Tibial nerve (tissue), 4 donors: Measurements from ENCODE around the gene MAP4.

ENCODE experiments used
- EP300 ChIP-seq, 2 donors: sonication (generic); formaldehyde crosslinking; IDR thresholded peaks; one replicate each; pipeline ENCODE4 v1.6.1; 2017; ENCODE audit warnings: antibody characterized with exemption in 2 of 2, mild to moderate bottlenecking in 1 of 2
- POLR2A ChIP-seq, 2 donors: fragments of 450-650 bp; IDR thresholded peaks; one replicate each; pipeline ENCODE4 v1.6.1; 2017; ENCODE audit warnings: antibody characterized with exemption in 2 of 2, mild to moderate bottlenecking in 2 of 2, moderate library complexity in 2 of 2
- TF ChIP-seq, protein P1 (sequence below), 5 experiments: fragments of 200-600 bp in 3 of 5; fragments of 450-650 bp in 2 of 5; sonication (generic) in 3 of 5; IDR thresholded peaks; one replicate each; pipeline ENCODE4 v1.5.1; 2016 to 2019; ENCODE audit warnings: antibody characterized with exemption in 5 of 5, mild to moderate bottlenecking in 3 of 5, moderate library complexity in 2 of 5

DNA sequence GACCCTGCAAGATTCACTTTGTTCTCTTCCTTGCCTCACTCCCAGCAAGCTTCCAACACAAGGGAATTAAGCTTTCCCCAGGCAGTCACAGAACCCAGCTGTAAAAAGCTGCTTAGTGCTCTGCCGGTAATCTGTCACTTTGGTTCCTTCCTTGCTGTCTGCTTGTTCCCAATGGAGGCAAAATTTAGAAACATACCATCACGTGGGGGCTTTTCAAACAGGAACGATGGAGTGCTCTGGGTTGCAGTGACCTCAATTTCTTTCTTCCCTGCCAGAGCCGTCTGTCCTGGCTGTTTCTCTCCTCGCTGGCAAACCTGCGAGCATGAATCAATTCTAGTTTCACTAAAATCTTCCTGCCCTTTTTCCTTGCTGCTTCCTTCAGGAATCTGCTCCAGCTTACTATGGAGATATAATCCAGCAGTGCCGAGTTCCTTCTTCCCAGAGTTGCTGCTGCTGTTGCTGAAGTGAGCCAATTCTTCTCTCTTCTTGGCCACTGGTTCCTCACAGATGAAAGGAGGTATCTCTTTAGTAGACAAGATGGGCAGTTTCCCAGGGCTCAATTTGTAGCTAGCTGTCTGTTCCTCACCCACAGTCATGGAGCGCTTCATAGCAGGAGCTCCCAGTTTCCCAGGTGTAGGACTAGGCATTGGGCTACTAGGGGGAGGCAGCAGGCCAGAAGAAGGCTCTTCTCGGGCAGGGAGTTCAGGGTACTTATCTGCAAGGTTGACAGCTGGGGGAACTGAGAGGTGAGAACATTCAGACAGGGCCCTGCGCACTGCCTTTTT, 125.2 kb downstream of the MAP4 start:
- TF ChIP-seq, protein P1, sequence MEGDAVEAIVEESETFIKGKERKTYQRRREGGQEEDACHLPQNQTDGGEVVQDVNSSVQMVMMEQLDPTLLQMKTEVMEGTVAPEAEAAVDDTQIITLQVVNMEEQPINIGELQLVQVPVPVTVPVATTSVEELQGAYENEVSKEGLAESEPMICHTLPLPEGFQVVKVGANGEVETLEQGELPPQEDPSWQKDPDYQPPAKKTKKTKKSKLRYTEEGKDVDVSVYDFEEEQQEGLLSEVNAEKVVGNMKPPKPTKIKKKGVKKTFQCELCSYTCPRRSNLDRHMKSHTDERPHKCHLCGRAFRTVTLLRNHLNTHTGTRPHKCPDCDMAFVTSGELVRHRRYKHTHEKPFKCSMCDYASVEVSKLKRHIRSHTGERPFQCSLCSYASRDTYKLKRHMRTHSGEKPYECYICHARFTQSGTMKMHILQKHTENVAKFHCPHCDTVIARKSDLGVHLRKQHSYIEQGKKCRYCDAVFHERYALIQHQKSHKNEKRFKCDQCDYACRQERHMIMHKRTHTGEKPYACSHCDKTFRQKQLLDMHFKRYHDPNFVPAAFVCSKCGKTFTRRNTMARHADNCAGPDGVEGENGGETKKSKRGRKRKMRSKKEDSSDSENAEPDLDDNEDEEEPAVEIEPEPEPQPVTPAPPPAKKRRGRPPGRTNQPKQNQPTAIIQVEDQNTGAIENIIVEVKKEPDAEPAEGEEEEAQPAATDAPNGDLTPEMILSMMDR (IDR thresholded peaks at IDR 0.05) = no peak
- TF ChIP-seq POLR2A (IDR thresholded peaks at IDR 0.05) (no peak), EP300 (IDR thresholded peaks at IDR 0.05) (peak in 1 of 2 donors; percentile 23)
